ENCODE measurements around the gene EMC9.

EMC9 gene

DNA sequence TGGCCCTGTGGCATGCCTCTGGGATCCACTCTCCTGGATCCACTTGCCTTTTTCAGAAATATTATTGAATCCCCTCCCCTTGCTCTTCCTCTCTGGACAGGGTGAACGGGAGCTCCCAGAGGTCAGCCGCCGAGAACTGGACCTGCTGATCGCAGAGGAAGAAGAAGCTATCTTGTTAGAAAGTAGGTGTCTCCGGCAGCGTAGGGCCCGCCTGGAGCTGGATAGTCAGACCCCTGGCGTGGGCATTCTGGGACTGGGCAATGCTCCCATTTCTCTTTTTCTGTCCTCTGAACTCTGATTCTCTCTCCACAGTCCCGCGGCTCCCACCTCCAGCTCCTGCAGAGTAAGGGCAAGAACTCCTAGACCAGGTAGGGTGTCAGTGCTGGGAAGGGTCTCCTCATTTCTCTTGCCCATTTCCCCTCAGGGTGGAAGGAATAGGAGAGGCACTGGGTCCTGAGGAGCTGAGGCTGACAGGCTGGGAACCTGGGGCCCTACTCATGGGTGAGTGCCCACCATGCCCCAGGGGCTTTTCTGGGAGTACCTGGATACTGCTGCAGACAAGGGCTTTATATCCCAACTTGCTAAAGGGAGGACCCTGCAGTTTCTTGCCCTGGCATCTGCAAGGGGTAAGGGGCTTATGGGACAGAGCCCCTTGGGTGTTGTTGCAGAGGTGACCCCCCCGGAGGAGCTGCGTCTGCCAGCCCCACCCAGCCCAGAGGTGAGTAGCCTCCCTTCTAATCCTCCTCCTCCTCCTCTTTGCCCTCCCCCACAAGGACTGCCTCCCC is 35.8 kb upstream of the EMC9 start:
- DNase-seq (ENCODE audit: low read depth in 2 of 2): no peak

DNA sequence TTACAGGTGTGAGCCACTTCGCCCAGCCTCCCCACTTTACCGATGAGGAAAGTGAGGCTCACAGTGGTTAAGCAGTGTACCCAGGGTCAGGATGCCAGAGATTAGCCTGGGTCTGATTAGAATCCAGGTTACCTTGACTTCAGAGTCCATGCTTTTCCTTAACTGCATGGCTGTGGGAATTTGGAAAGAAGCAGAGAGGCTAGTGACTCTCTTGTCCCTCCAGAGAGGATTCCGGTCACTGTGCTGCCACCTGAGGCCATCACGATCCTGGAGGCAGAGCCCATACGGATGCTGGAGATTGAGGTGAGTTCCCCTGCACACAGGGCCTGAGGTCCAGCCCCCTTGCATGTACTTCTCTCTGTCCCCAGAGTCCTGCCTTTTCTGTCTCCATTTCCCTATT is 35.2 kb upstream of the EMC9 start:
- DNase-seq (ENCODE audit: low read depth in 2 of 2): no peak

DNA sequence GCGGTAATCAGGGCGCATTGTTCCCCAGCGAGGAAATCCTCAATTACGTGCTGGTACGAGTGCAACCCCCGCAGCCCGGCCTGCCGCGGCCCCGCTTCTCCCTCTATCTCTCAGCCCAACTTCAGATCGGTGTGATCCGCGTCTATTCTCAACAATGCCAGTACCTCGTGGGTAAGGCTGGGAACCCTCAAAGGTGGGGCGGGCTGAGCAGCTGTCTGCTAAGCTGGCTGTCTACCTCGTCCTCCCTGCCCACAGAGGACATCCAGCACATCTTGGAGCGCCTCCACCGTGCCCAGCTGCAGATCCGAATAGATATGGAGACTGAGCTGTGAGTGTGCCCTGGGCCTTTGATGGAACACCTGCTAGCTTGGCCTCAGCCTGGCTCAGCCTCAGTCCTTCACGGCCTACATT is 31.5 kb upstream of the EMC9 start:
- no peak for DNase-seq (ENCODE audit: low read depth in 2 of 2)

DNA sequence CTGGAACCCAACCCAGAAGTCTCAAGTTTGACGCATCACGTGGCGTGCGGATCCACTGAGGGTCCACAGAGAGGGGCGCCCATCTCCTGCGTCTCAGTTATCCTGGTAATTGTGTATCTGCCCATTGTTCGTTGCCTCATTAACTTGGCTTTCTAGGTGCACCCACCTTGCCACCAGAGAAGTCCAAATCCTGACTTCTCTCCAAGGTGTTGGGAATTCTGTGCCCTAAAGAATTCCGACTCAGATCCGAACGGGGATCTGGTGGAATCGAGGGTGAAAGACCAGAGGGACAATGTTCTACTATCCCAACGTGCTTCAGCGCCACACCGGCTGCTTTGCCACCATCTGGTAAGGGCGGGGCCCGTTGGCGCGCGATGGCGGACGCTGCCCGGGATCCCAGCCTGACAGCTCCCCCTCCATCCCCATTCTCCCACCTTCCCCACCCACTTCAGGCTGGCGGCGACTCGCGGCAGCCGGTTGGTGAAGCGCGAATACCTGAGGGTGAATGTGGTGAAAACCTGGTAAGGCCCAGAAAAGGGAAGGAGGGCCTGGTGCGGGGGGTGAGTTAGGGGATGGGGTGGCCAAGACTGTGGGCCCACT is 31.0 kb upstream of the EMC9 start:
- no peak for DNase-seq (ENCODE audit: low read depth in 2 of 2)

DNA sequence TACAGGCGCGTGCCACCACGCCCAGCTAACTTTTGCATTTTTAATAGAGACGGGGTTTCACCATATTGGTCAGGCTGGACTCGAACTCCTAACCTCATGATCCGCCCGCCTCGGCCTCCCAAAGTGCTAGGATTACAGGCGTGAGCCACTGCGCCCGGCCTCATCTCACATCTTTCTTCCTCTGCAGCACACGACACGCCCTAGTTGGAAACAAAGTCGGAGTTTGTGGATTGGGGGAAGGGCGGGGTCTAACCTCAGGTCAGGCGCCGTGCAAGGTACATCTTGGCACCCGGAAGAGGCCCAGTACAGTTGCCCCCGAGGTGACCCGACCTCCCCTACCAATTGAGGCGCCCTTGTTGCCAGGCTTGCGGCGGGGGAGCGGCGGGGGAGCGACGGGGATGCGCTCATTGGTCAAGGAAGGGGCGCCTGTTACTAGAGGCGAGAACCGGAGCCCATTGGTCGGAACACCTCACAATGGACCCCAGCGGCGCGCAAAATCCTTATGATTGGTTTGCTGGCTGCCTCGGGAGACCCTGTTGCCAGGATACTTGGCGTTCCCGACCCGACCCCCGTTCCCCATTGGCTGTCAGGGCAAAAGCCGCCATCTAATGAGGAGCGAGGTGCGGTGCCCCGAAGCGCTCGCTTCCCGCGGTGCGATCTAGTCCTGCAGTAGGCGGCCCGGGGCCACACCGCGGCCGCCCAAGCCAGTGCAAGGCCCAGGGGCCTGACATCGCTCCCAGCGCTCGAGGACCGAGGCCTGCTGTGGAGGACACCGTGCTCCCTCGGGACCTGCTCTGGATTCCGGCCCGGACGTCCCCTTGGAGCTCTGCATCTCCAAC is 30.2 kb upstream of the EMC9 start, which contains the start of gene REC8:
REC8 (plus strand) TSS at position 659 of the 839 bp plus-strand sequence. CDS start 473 bp downstream, outside the sequence.
- DNase-seq (ENCODE audit: low read depth in 2 of 2): peak in 1 of 2 donors; percentile 58

DNA sequence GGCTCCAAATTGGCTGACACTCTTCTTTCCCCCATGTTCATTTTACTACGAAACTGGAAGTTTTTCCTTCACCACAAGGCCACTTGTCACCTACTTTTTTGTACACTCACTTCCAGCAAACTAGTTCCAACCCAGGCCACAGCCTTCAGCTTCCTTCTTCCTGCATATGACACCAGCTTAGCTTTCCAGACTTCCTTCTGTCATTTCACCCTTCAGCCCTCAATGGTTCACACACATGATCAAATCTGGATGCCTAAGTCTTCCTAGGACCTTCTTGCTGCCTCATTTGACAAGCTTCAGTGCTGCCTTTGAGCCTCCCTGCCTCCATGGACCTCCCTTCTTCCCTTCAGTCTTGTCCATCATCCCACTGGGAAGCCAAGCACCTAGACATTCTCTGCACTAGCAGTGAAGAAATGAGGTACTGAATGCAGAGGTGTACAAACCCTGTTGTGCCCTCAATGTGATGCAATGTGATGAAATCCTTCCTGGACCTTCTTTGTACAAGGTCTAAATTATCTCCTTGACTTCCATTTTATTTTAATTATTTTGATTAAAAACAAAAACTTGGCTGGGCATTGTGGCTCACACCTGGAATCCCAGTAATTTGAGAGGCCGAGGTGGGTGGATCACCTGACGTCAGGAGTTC is 26.2 kb upstream of the EMC9 start:
- no peak for DNase-seq (ENCODE audit: low read depth in 2 of 2)

GRCh38 chr14:24165785-24166184 is 24.4 kb upstream of the EMC9 start:
- DNase-seq (ENCODE audit: low read depth in 2 of 2): no peak

GRCh38 chr14:24164518-24164991 is 23.2 kb upstream of the EMC9 start:
- DNase-seq (ENCODE audit: low read depth in 2 of 2): no peak

DNA sequence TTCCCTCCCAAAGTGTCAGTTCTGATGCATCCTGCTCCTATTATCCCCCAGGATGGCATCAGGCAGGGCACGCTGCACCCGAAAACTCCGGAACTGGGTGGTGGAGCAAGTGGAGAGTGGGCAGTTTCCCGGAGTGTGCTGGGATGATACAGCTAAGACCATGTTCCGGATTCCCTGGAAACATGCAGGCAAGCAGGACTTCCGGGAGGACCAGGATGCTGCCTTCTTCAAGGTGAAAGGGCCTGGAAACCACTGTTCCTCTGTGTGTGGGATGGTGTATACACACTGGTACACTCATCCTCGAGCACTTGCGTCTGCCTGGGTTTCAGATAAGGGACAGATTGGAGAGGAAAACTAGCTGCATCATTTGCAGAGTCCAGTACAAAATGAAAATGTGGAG is 20.7 kb upstream of the EMC9 start:
- no peak for DNase-seq (ENCODE audit: low read depth in 2 of 2)

GRCh38 chr14:24160850-24161804 is 19.7 kb upstream of the EMC9 start, which contains the start of gene IRF9:
Gene IRF9 (plus strand): TSS chr14:24161265. CDS start chr14:24162145, 880 bp downstream.
- DNase-seq (ENCODE audit: low read depth in 2 of 2): peak; percentile 95 to 99

- no peak for DNase-seq (ENCODE audit: low read depth in 2 of 2)
Observed at GRCh38 chr14:24160499-24160849, 19.1 kb upstream of the EMC9 start.

DNA sequence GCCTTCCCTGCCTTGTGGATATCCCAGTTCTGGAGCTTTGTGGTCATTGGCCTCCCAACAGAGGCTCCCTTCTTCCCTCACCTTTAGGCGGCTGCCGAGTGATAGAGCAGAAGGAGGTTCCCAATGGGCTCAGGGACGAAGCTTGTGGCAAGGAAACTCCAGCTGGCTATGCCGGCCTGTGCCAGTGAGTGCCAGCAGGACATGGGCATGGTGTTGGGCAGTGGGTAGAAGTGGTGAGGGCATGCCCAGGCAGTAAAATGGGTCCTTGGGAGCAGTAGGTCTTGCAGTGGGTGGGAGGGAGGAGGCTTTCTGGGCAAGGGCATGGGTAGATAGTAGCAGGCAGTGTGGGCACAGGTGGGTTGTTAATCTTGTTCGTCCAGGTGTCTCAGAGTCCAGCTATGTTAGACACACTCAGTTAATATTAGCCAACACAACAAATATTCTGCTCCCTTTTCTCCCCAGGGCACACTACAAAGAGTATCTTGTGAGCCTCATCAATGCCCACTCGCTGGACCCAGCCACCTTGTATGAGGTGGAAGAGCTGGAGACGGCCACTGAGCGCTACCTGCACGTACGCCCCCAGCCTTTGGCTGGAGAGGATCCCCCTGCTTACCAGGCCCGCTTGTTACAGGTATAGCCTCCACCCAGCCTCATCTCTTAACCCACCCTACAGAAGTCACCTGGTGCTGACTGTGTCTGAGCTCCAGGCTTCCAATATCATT is 18.5 kb upstream of the EMC9 start:
- DNase-seq (ENCODE audit: low read depth in 2 of 2): no peak

DNA sequence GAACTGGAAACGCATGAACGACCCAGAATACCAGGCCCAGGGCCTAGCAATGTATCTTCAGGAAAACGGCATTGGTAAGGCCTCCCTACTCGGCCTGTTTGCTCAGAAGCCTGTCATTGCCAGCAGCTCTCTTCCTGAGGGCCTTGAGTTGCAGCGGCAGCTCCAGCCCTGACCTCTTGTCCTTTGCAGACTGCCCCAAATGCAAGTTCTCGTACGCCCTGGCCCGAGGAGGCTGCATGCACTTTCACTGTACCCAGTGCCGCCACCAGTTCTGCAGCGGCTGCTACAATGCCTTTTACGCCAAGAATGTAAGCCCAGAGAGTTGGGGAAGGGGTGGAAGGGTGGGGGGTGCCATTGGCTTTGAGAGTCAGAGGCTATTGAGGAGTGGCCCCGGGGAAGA is 15.9 kb upstream of the EMC9 start:
- no peak for DNase-seq (ENCODE audit: low read depth in 2 of 2)

GRCh38 chr14:24156840-24157239 is 15.4 kb upstream of the EMC9 start:
- no peak for DNase-seq (ENCODE audit: low read depth in 2 of 2)

DNA sequence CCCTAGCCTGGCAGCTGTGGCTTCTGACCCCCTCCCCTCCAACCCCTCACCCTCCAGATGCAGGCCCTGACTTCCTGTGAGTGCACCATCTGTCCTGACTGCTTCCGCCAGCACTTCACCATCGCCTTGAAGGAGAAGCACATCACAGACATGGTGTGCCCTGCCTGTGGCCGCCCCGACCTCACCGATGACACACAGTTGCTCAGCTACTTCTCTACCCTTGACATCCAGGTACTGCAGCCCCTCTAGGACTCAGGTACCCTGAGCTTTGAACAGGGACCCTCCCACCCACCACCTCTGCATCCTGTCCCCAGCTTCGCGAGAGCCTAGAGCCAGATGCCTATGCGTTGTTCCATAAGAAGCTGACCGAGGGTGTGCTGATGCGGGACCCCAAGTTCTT is 13.7 kb upstream of the EMC9 start:
- no peak for DNase-seq (ENCODE audit: low read depth in 2 of 2)

DNA sequence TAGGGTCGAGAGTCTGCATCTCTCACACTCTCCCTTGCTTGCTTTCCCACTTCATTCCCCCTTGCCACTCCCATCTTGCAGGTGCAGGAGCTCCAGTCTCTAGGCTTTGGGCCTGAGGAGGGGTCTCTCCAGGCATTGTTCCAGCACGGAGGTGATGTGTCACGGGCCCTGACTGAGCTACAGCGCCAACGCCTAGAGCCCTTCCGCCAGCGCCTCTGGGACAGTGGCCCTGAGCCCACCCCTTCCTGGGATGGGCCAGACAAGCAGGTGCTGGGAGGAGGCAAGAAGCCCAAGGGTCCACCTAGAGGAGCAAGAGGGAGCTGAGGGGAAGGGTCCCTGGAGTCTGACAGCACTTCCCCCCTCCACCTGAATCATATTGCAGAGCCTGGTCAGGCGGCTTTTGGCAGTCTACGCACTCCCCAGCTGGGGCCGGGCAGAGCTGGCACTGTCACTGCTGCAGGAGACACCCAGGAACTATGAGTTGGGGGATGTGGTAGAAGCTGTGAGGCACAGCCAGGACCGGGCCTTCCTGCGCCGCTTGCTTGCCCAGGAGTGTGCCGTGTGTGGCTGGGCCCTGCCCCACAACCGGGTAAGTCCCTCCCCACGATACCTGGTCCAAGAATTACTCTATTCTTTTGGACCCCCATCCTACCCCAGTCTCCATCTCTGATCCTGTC is 10.2 kb upstream of the EMC9 start:
- DNase-seq (ENCODE audit: low read depth in 2 of 2): no peak

- no peak for DNase-seq (ENCODE audit: low read depth in 2 of 2)
Observed at GRCh38 chr14:24150993-24151392, 9.6 kb upstream of the EMC9 start.

DNA sequence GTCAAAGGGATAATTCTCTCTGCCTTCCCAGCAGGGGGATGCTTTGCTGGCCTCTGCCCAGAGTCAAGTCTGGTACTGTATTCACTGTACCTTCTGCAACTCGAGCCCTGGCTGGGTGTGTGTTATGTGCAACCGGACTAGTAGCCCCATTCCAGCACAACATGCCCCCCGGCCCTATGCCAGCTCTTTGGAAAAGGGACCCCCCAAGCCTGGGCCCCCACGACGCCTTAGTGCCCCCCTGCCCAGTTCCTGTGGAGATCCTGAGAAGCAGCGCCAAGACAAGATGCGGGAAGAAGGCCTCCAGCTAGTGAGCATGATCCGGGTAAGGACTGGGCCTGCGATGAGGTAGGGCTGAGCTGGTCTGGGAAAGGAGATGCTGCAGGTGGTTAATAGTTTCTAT is 9.2 kb upstream of the EMC9 start:
- no peak for DNase-seq (ENCODE audit: low read depth in 2 of 2)

- DNase-seq (ENCODE audit: low read depth in 2 of 2): no peak
Observed at GRCh38 chr14:24150061-24150460, 8.7 kb upstream of the EMC9 start.
